ENCODE data around the gene SOX6.

- TF ChIP-seq EZH2 (IDR thresholded peaks at IDR 0.05; ENCODE audit: low read depth, unreplicated experiment) (no peak), CTCF (conservative IDR thresholded peaks at IDR 0.05; ENCODE audit: low read depth in 2 of 2) (no peak), REST (IDR thresholded peaks at IDR 0.05; ENCODE audit: unreplicated experiment) (no peak), EZH2phosphoT487 (IDR thresholded peaks at IDR 0.05; ENCODE audit: unreplicated experiment) (no peak), STAT1 (IDR thresholded peaks at IDR 0.05; ENCODE audit: unreplicated experiment) (no peak), ETS1 (IDR thresholded peaks at IDR 0.05) (no peak), POLR2AphosphoS5 (IDR thresholded peaks at IDR 0.05; ENCODE audit: low read depth) (no peak), ZNF462 (CRISPR knock-in tag; IDR thresholded peaks at IDR 0.05) (no peak), CREB1 (CRISPR knock-in tag; IDR thresholded peaks at IDR 0.05; ENCODE audit: low read depth) (no peak), ZNF331 (CRISPR knock-in tag; IDR thresholded peaks at IDR 0.05; ENCODE audit: low read depth) (no peak), JUNB (IDR thresholded peaks at IDR 0.05; ENCODE audit: unreplicated experiment) (no peak), NANOG (IDR thresholded peaks at IDR 0.05; ENCODE audit: borderline replicate concordance) (no peak), ZNF114 (CRISPR knock-in tag; IDR thresholded peaks at IDR 0.05) (no peak)
Observed at GRCh38 chr11:16312233-16312765, 44.0 kb downstream of the SOX6 start.

All from GM23338 (cell line).